K562 (cell line): Measurements from ENCODE around the gene LMAN2. TPM values are rescaled to one million over a fixed set of nuclear protein-coding genes. Genes with fewer than 3 reads are reported as not detected.

Experiments
- ATAC-seq: fragments of 200-7000 bp; cut with Tn5 transposase; 3 replicates; pipeline ENCODE4 v1.9.1; 2020; ENCODE audit warnings: moderate library complexity
- BruUV-seq: library from RNA; stranded (reverse); fragments of 400-500 nt; replicated peaks from 2 replicates; lab custom pipeline; 2021; lab: Mats Ljungman, UMichigan
- CTCF ChIA-PET: fragments of 300-600 bp; formaldehyde crosslinking; extraction: SDS; loops from one replicate; lab custom pipeline; 2021; ENCODE audit warnings: low intra/inter-chr PET ratio; lab: Yijun Ruan, JAX
- POLR2A ChIA-PET: fragments of 300-600, 350-650 bp; sonication (Branson Sonifier 250); formaldehyde crosslinking; extraction: SDS; loops from one replicate; lab custom pipeline; 2021; ENCODE audit warnings: antibody characterized with exemption, inconsistent platforms; lab: Yijun Ruan, JAX
- DNase-seq, 4 experiments: peaks; one replicate each; pipeline versions ENCODE4 v3.0.0 to v3.0.0-alpha.2; 2011 to 2018; ENCODE audit warnings: low spot score in 3 of 4, mixed read lengths in 3 of 4; ENCODE audit errors: extremely low read depth in 1 of 4
- FAIRE-seq: peaks from 2 replicates; lab custom pipeline; 2011; peaks lifted over from hg19 to GRCh38; lab: Jason Lieb, UNC
- H2AFZ ChIP-seq: 2 replicates; pipeline ENCODE4 v1.6.0; 2011; ENCODE audit warnings: low read depth, low read length, control low read depth, inconsistent platforms
- H3K27ac ChIP-seq: fragments of 200-600 bp; 3 replicates; pipeline ENCODE4 v1.8.0; 2011; ENCODE audit warnings: low read depth, mild to moderate bottlenecking, control low read depth, inconsistent platforms, low read length, moderate library complexity, mixed read lengths; ENCODE audit errors: extremely low read depth
- H3K27me3 ChIP-seq, 2 experiments: fragments of 300-600 bp in 1 of 2; 2 replicates in 1 of 2; 3 replicates in 1 of 2; pipeline versions ENCODE4 v1.6.0 to v1.8.0; 2011; ENCODE audit warnings: inconsistent platforms in 2 of 2, low read length in 2 of 2, mild to moderate bottlenecking in 1 of 2, mixed read lengths in 1 of 2, moderate library complexity in 1 of 2; ENCODE audit not compliant: control insufficient read depth in 2 of 2, insufficient read depth in 2 of 2
- H3K36me3 ChIP-seq: fragments of 300-600 bp; 3 replicates; pipeline ENCODE4 v1.8.0; 2011; ENCODE audit warnings: mild to moderate bottlenecking, low read length, inconsistent platforms; ENCODE audit not compliant: control insufficient read depth, insufficient read depth
- H3K4me1 ChIP-seq, 2 experiments: fragments of 200-600 bp in 1 of 2; replicated peaks in 1 of 2; 2 replicates in 1 of 2; 3 replicates in 1 of 2; pipeline versions ENCODE4 v1.5.1 to v1.8.0; 2011; ENCODE audit warnings: inconsistent platforms in 2 of 2, low read length in 2 of 2, mild to moderate bottlenecking in 1 of 2, mixed read lengths in 1 of 2, moderate library complexity in 1 of 2; ENCODE audit not compliant: control insufficient read depth in 2 of 2, insufficient read depth in 2 of 2
- H3K4me2 ChIP-seq: 2 replicates; pipeline ENCODE4 v1.6.1; 2011; ENCODE audit warnings: low read length, control low read depth, inconsistent platforms, mixed read lengths; ENCODE audit not compliant: insufficient read depth
- H3K4me3 ChIP-seq: fragments of 200-600 bp; sonication (generic), shearing (Covaris generic); 2 replicates; pipeline ENCODE4 v1.5.1; 2016; ENCODE audit warnings: control low read depth, inconsistent platforms
- H3K79me2 ChIP-seq: fragments of 200-600 bp; 3 replicates; pipeline ENCODE4 v1.8.0; 2011; ENCODE audit warnings: low read length, inconsistent platforms; ENCODE audit not compliant: control insufficient read depth, insufficient read depth
- H3K9ac ChIP-seq, 2 experiments: 2 replicates each; pipeline versions ENCODE4 v1.6.0 to v1.6.1; 2011; ENCODE audit warnings: low read depth in 2 of 2, low read length in 2 of 2, control low read depth in 1 of 2, inconsistent platforms in 1 of 2, mild to moderate bottlenecking in 1 of 2, mixed read lengths in 1 of 2; ENCODE audit not compliant: insufficient read depth in 1 of 2
- H3K9me1 ChIP-seq: one replicate; pipeline ENCODE4 v1.6.0; 2011; ENCODE audit warnings: inconsistent platforms, mild to moderate bottlenecking, low read length, moderate library complexity; ENCODE audit not compliant: control insufficient read depth, insufficient read depth
- H3K9me3 ChIP-seq: replicated peaks from 2 replicates; pipeline ENCODE4 v1.5.1; 2011; ENCODE audit warnings: low read depth, low read length, inconsistent platforms; ENCODE audit not compliant: control insufficient read depth, insufficient read depth
- H4K20me1 ChIP-seq: replicated peaks from 2 replicates; pipeline ENCODE4 v1.6.1; 2011; ENCODE audit warnings: low read length, inconsistent platforms, mixed read lengths; ENCODE audit not compliant: control insufficient read depth, insufficient read depth
- TEAD1 ChIP-seq, 2 experiments: fragments of 450-650 bp in 1 of 2; sonication (generic) in 1 of 2; formaldehyde crosslinking; IDR thresholded peaks; 2 replicates each; pipeline versions ENCODE4 v1.4.0 to v1.8.0; 2020 to 2022; ENCODE audit warnings: mild to moderate bottlenecking in 2 of 2, missing genetic modification reagents in 1 of 2
- WGBS: fragments of 100-300 bp; shearing (Covaris generic); methylation state at CpG from one replicate; pipeline ENCODE4 v1.1.6; 2016; ENCODE audit warnings: low coverage, mixed read lengths; ENCODE audit not compliant: insufficient coverage; ENCODE audit errors: missing lambda C conversion rate; 5-methylcytosine and 5-hydroxymethylcytosine counted together
- in situ Hi-C: fragments of 300-500 bp; cut with MboI; formaldehyde crosslinking; loops from 4 replicates; pipeline ENCODE4 v1.15.0; 2018; ENCODE audit warnings: inconsistent platforms, mixed read lengths
- intact Hi-C: fragments of 100-400 bp; cut with micrococcal nuclease; formaldehyde crosslinking; loops from 2 replicates; pipeline ENCODE4 v1.14.2; 2022
- polyA plus RNA-seq, 8 experiments: library from polyadenylated mRNA; depleted of rRNA in 4 of 8; stranded (reverse) in 5 of 8; unstranded in 3 of 8; fragments of >200 nt; fragmentation: Nextera tagmentation in 2 of 8; fragmentation: Illumina TruSeq in 1 of 8; extraction: Ambion mirVana in 2 of 8; extraction: Trizol in 1 of 8; gene quantifications; 2 replicates each; pipeline versions ENCODE4 v1.2.1 to v1.2.3, GENCODE V29; 2011 to 2014; ENCODE audit warnings: inconsistent platforms in 1 of 8, missing spikeins in 1 of 8
- total RNA-seq, 7 experiments: library from RNA; depleted of rRNA in 6 of 7; stranded (reverse); fragments of >200 nt in 6 of 7; fragmentation: Illumina TruSeq in 2 of 7; extraction: Trizol in 2 of 7; gene quantifications; 2 replicates each; pipeline versions ENCODE4 v1.2.1 to v1.2.3, GENCODE V29; 2011 to 2021; ENCODE audit warnings: low replicate concordance in 1 of 7
- TF ChIP-seq, protein P1 (sequence below), 2 experiments: fragments of 450-650 bp; IDR thresholded peaks; 2 replicates each; pipeline ENCODE4 v1.6.1; 2016

LMAN2 gene
- total and polyA plus RNA-seq, 9 of the 15 experiments (the other 6 are each of a cell fraction or from before 2014, with no cell fraction given) = 2.7 to 254 (median 136) TPM

DNA sequence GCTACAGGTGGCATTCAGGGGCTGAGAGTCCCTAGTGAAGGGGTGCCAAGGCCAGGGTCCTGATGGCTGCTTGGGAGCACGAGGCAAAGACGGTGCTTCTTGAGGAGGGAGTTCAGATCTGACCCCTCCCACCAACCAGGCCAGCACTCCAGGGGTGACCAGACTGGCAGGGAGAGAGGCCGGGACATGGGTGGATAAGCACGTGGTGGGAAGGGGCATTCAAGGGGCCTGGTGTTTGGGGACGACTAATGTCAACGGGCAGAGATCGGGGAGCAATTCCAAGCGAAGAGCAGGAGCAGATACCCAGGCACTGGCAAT lies 10.8 kb upstream of the LMAN2 start:
- H3K9me3 ChIP-seq = no peaks in the 10 kb centered on the region
- H3K79me2 ChIP-seq = peaks cover under 1% of the 10 kb centered on the region; the same call in 2 of the 3 replicates
- H3K27ac ChIP-seq = peak overlapping the region; percentile 67; the same call in 1 of the 3 replicates
- WGBS = 67% methylated on average over 8 of the region's 8 CpGs
- in situ Hi-C loops = no loop called here
- ChIA-PET CTCF (no interaction called here), POLR2A (interaction anchor here (0.9 to 2.7 kb wide), 2 partner anchors 11 to 23 kb away, joined by 4 to 18 read pairs; partner anchors contain the start of gene LMAN2)
- H3K4me3 ChIP-seq = no peak overlapping the region
- peaks cover 38 to 76% of the 10 kb centered on the region in 2 experiments for H3K4me1 ChIP-seq
- no peaks in the 10 kb centered on the region for H3K9me1 ChIP-seq
- FAIRE-seq (no peak), ATAC-seq (no peak), DNase-seq (no peak)
- H3K4me2 ChIP-seq = peak overlapping the region; percentile 80; the same call in 1 of the 2 replicates
- BruUV-seq = no TSS peak
- H3K27me3 ChIP-seq = no peaks in the 10 kb centered on the region
- intact Hi-C loops = loop anchor here (10.0 kb wide), 1 partner anchor 247 kb away; no protein-coding TSS in a partner anchor
- no peaks in the 10 kb centered on the region for H4K20me1 ChIP-seq
- TF ChIP-seq, protein P1, sequence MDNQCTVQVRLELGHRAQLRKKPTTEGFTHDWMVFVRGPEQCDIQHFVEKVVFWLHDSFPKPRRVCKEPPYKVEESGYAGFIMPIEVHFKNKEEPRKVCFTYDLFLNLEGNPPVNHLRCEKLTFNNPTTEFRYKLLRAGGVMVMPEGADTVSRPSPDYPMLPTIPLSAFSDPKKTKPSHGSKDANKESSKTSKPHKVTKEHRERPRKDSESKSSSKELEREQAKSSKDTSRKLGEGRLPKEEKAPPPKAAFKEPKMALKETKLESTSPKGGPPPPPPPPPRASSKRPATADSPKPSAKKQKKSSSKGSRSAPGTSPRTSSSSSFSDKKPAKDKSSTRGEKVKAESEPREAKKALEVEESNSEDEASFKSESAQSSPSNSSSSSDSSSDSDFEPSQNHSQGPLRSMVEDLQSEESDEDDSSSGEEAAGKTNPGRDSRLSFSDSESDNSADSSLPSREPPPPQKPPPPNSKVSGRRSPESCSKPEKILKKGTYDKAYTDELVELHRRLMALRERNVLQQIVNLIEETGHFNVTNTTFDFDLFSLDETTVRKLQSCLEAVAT (IDR thresholded peaks at IDR 0.05) = peak in 1 of 2 experiments; percentile 53; a peak in 1 of 4 replicates
- TF ChIP-seq TEAD1 (CRISPR knock-in tag; IDR thresholded peaks at IDR 0.05) = no peak
- peak overlapping the region in 1 of 2 experiments; percentile 93; a peak in 2 of 4 replicates for H3K9ac ChIP-seq
- peak overlapping the region; percentile 94 for H2AFZ ChIP-seq
- no peaks in the 10 kb centered on the region for H3K36me3 ChIP-seq
